Body of pancreas (tissue), 4 donors: ENCODE data around the gene ADH7.

Experiments
- CTCF ChIP-seq, 7 experiments: fragments of 450-650 bp in 4 of 7; fragments of 200-600 bp in 3 of 7; sonication (generic) in 3 of 7; IDR thresholded peaks; one replicate each; pipeline ENCODE4 v1.5.1; 2016 to 2019; ENCODE audit warnings: antibody characterized with exemption in 7 of 7
- POLR2A ChIP-seq, 3 donors: fragments of 450-650 bp; IDR thresholded peaks; one replicate each; pipeline ENCODE4 v1.6.1; 2016; ENCODE audit warnings: antibody characterized with exemption in 3 of 3, mild to moderate bottlenecking in 2 of 3

DNA sequence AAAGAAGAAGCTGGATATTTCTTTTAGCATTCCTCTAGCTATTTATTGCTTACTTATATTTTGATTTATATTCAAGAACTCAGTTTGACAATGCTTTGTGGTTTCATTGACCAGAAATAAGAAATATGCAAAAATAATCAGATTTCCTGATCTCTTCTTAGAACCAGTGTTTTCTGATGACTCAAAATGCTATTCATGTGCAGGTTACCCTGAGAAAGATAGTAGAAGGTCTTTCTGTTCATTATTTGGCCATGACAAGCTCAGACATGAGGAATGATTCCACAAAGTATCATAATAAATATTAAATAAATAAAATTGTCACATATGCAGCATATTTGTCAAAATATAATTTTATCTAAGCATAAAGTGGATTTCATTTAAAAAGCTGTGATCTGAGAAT is 24.1 kb downstream of the ADH7 start:
- TF ChIP-seq CTCF (IDR thresholded peaks at IDR 0.05): no peak
- no peak for TF ChIP-seq POLR2A (IDR thresholded peaks at IDR 0.05)
